IMR-90 (cell line): ENCODE measurements around the gene MRPL28. TPM values are rescaled to one million over a fixed set of nuclear protein-coding genes. Genes with fewer than 3 reads are reported as not detected.

ENCODE experiments used
- ATAC-seq: fragments of 200-7000 bp; cut with Tn5 transposase; 2 replicates; pipeline ENCODE4 v1.9.1; 2020; ENCODE audit warnings: low read depth, mild to moderate bottlenecking, moderate library complexity
- BruUV-seq: library from RNA; stranded (reverse); fragments of 400-500 nt; replicated peaks from 2 replicates; lab custom pipeline; 2021; lab: Mats Ljungman, UMichigan
- CTCF ChIA-PET: fragments of 300-600 bp; formaldehyde crosslinking; extraction: SDS; loops from one replicate; lab custom pipeline; 2021; ENCODE audit warnings: antibody characterized with exemption; lab: Yijun Ruan, JAX
- POLR2A ChIA-PET: fragments of 300-600 bp; sonication (Branson Sonifier 250); formaldehyde crosslinking; loops from one replicate; lab custom pipeline; 2022; ENCODE audit warnings: antibody characterized with exemption; ENCODE audit not compliant: unreplicated experiment; lab: Charles Lee
- DNase-seq: peaks from one replicate; pipeline ENCODE4 v3.0.0; 2013
- H2AFZ ChIP-seq: replicated peaks from 2 replicates; pipeline ENCODE3; 2013; ENCODE audit warnings: low read length, mild to moderate bottlenecking; ENCODE audit not compliant: poor library complexity
- H2AK5ac ChIP-seq: 2 replicates; pipeline ENCODE4 v1.6.1; 2013; ENCODE audit warnings: low read depth, low read length, inconsistent platforms
- H2AK9ac ChIP-seq: replicated peaks from 2 replicates; pipeline ENCODE3; 2013; ENCODE audit warnings: mild to moderate bottlenecking, low read depth, low read length, moderate library complexity; ENCODE audit not compliant: poor library complexity
- H2BK120ac ChIP-seq: 2 replicates; pipeline ENCODE4 v1.6.1; 2013; ENCODE audit warnings: low read depth, low read length, inconsistent platforms
- H2BK15ac ChIP-seq: 3 replicates; pipeline ENCODE4 v1.6.1; 2013; ENCODE audit warnings: low read depth, low read length, inconsistent platforms
- H2BK20ac ChIP-seq: 2 replicates; pipeline ENCODE4 v1.6.1; 2013; ENCODE audit warnings: low read depth, mild to moderate bottlenecking, inconsistent platforms, low read length, moderate library complexity
- H2BK5ac ChIP-seq: 2 replicates; pipeline ENCODE4 v1.6.1; 2013; ENCODE audit warnings: mild to moderate bottlenecking, low read depth, low read length, inconsistent platforms; ENCODE audit not compliant: poor library complexity, severe bottlenecking
- H3K14ac ChIP-seq: replicated peaks from 2 replicates; pipeline ENCODE4 v1.6.1; 2013; ENCODE audit warnings: low read depth, low read length, inconsistent platforms
- H3K18ac ChIP-seq: 2 replicates; pipeline ENCODE4 v1.6.1; 2013; ENCODE audit warnings: low read depth, low read length, control low read depth
- H3K23ac ChIP-seq: 2 replicates; pipeline ENCODE4 v1.6.1; 2013; ENCODE audit warnings: low read depth, low read length, inconsistent platforms
- H3K27ac ChIP-seq: 2 replicates; pipeline ENCODE4 v1.5.1; 2013; ENCODE audit warnings: mild to moderate bottlenecking, control low read depth, low read length; ENCODE audit not compliant: insufficient read depth
- H3K27me3 ChIP-seq: 2 replicates; pipeline ENCODE4 v1.6.1; 2013; ENCODE audit warnings: low read length; ENCODE audit not compliant: control insufficient read depth, insufficient read depth
- H3K36me3 ChIP-seq: 2 replicates; pipeline ENCODE4 v1.6.1; 2013; ENCODE audit warnings: low read length, mixed read lengths; ENCODE audit not compliant: control insufficient read depth, insufficient read depth
- H3K4ac ChIP-seq: 2 replicates; pipeline ENCODE4 v1.6.1; 2013; ENCODE audit warnings: low read depth, low read length, inconsistent platforms
- H3K4me1 ChIP-seq: 2 replicates; pipeline ENCODE4 v1.6.1; 2013; ENCODE audit warnings: low read length, mixed read lengths; ENCODE audit not compliant: control insufficient read depth, insufficient read depth
- H3K4me2 ChIP-seq: 2 replicates; pipeline ENCODE4 v1.6.1; 2013; ENCODE audit warnings: low read depth, mild to moderate bottlenecking, control low read depth, low read length, moderate library complexity
- H3K4me3 ChIP-seq: 2 replicates; pipeline ENCODE4 v1.5.1; 2013; ENCODE audit warnings: low read depth, mild to moderate bottlenecking, control low read depth, low read length, moderate library complexity; ENCODE audit not compliant: insufficient read depth
- H3K56ac ChIP-seq: 2 replicates; pipeline ENCODE4 v1.6.1; 2013; ENCODE audit warnings: low read length, inconsistent platforms; ENCODE audit not compliant: insufficient read depth; ENCODE audit errors: extremely low read depth
- H3K79me1 ChIP-seq, 2 experiments: 2 replicates each; pipeline ENCODE4 v1.6.1; 2013; ENCODE audit warnings: low read length in 2 of 2, inconsistent platforms in 1 of 2, low read depth in 1 of 2
- H3K9ac ChIP-seq: 2 replicates; pipeline ENCODE4 v1.6.1; 2013; ENCODE audit warnings: low read depth, low read length, control low read depth
- H3K9me1 ChIP-seq: 2 replicates; pipeline ENCODE4 v1.6.1; 2013; ENCODE audit warnings: low read length, inconsistent platforms; ENCODE audit not compliant: insufficient read depth
- H3K9me3 ChIP-seq: 2 replicates; pipeline ENCODE4 v1.6.1; 2013; ENCODE audit warnings: low read length; ENCODE audit not compliant: control insufficient read depth, insufficient read depth
- H4K20me1 ChIP-seq: 2 replicates; pipeline ENCODE4 v1.6.1; 2013; ENCODE audit warnings: low read length, inconsistent platforms; ENCODE audit not compliant: insufficient read depth
- H4K5ac ChIP-seq: 2 replicates; pipeline ENCODE4 v1.6.1; 2013; ENCODE audit warnings: mild to moderate bottlenecking, low read depth, low read length, control low read depth
- H4K8ac ChIP-seq, 2 experiments: 2 replicates each; pipeline ENCODE4 v1.6.1; 2013; ENCODE audit warnings: low read depth in 2 of 2, low read length in 2 of 2, control low read depth in 1 of 2, inconsistent platforms in 1 of 2
- H4K91ac ChIP-seq: 2 replicates; pipeline ENCODE4 v1.6.1; 2013; ENCODE audit warnings: low read depth, low read length, inconsistent platforms; ENCODE audit not compliant: insufficient read depth
- BHLHE40 ChIP-seq: fragments of 150-350 bp; IDR thresholded peaks from 2 replicates; pipeline ENCODE4 v1.6.1; 2016; ENCODE audit warnings: mild to moderate bottlenecking, low read depth, low read length
- CEBPB ChIP-seq: IDR thresholded peaks from 2 replicates; pipeline ENCODE4 v1.6.1; 2012; ENCODE audit warnings: low read depth, low read length, improper control_type of control experiment
- CHD1 ChIP-seq: IDR thresholded peaks from 2 replicates; pipeline ENCODE4 v1.6.1; 2012; ENCODE audit warnings: low read depth, low read length, improper control_type of control experiment
- FOS ChIP-seq: fragments of 150-350 bp; IDR thresholded peaks from 2 replicates; pipeline ENCODE4 v1.6.1; 2016; ENCODE audit warnings: low read depth, low read length
- MAFK ChIP-seq: IDR thresholded peaks from 2 replicates; pipeline ENCODE4 v1.6.1; 2012; ENCODE audit warnings: low read depth, low read length, improper control_type of control experiment
- MAZ ChIP-seq: IDR thresholded peaks from 2 replicates; pipeline ENCODE4 v1.6.1; 2012; ENCODE audit warnings: low read depth, mild to moderate bottlenecking, low read length, improper control_type of control experiment, moderate library complexity, borderline replicate concordance
- MXI1 ChIP-seq: IDR thresholded peaks from 2 replicates; pipeline ENCODE4 v1.6.1; 2012; ENCODE audit warnings: low read depth, mild to moderate bottlenecking, low read length, moderate library complexity, borderline replicate concordance
- POLR2A ChIP-seq: IDR thresholded peaks from 2 replicates; pipeline ENCODE4 v1.6.1; 2012; ENCODE audit warnings: mild to moderate bottlenecking, low read depth, low read length
- RAD21 ChIP-seq: IDR thresholded peaks from 2 replicates; pipeline ENCODE4 v1.6.1; 2012; ENCODE audit warnings: low read length, improper control_type of control experiment
- RFX5 ChIP-seq: IDR thresholded peaks from 2 replicates; pipeline ENCODE4 v1.8.0; 2012; ENCODE audit warnings: low read depth, mild to moderate bottlenecking, low read length, moderate library complexity
- SMC3 ChIP-seq: fragments of 150-350 bp; IDR thresholded peaks from 2 replicates; pipeline ENCODE4 v1.6.1; 2016; ENCODE audit warnings: low read depth, mild to moderate bottlenecking, antibody characterized with exemption, low read length, moderate library complexity
- USF2 ChIP-seq: fragments of 150-350 bp; IDR thresholded peaks from 2 replicates; pipeline ENCODE4 v1.6.1; 2017; ENCODE audit warnings: mild to moderate bottlenecking, antibody characterized with exemption, low read length, low read depth
- WGBS, 2 experiments: methylation state at CpG; one replicate each; pipeline versions ENCODE4 v1.1.5 to v1.1.7; 2013; ENCODE audit warnings: missing lambda C conversion rate in 2 of 2; ENCODE audit not compliant: insufficient read length in 1 of 2; ENCODE audit errors: extremely low coverage in 2 of 2; 5-methylcytosine and 5-hydroxymethylcytosine counted together
- dilution Hi-C: fragments of 300-500 bp; cut with HindIII; formaldehyde crosslinking; loops from one replicate; pipeline ENCODE4 v1.14.3; 2018; ENCODE audit warnings: low sequenced_read_pairs; ENCODE audit not compliant: unreplicated experiment
- in situ Hi-C: fragments of 300-500 bp; cut with MboI; formaldehyde crosslinking; loops from 3 replicates; pipeline ENCODE4 v1.14.3; 2019; ENCODE audit warnings: low sequenced_read_pairs, inconsistent platforms, mixed read lengths
- intact Hi-C: fragments of 100-400 bp; cut with micrococcal nuclease; formaldehyde crosslinking; loops from 2 replicates; pipeline ENCODE4 v1.10.0; 2022
- polyA plus RNA-seq, 3 experiments: library from polyadenylated mRNA; depleted of rRNA; stranded (reverse); fragments of >200 nt; gene quantifications; 2 replicates each; pipeline ENCODE4 v1.2.3, GENCODE V29; 2012; ENCODE audit warnings: low replicate concordance in 1 of 3
- total RNA-seq: library from RNA; depleted of rRNA; stranded (reverse); fragments of >200 nt; gene quantifications from 2 replicates; pipeline ENCODE4 v1.2.3, GENCODE V29; 2012
- TF ChIP-seq, protein P1 (sequence below): conservative IDR thresholded peaks from 2 replicates; pipeline ENCODE4 v1.5.1; 2012; ENCODE audit warnings: mild to moderate bottlenecking, low read depth, low read length, improper control_type of control experiment
- TF ChIP-seq, protein P2 (sequence below): fragments of 150-350 bp; IDR thresholded peaks from 2 replicates; pipeline ENCODE4 v1.6.1; 2016; ENCODE audit warnings: low read depth, mild to moderate bottlenecking, low read length, moderate library complexity, borderline replicate concordance

Gene MRPL28
- total and polyA plus RNA-seq, 2 of the 4 experiments (the other 2 are of a cell fraction) = 104 to 181 TPM

GRCh38 chr16:381012-381788 lies 10.9 kb upstream of the MRPL28 start:
- Histone ChIP-seq H3K9me1 (no peaks in the 10 kb centered on the region), H3K4me1 (peaks cover 2% of the 10 kb centered on the region; the same call in 1 of the 2 replicates), H2AFZ (peak overlapping the region; percentile 88), H3K36me3 (peaks cover 11% of the 10 kb centered on the region), H2BK20ac (no peak overlapping the region), H3K27ac (peak overlapping the region; percentile 82), H2AK5ac (peak overlapping the region; percentile 84), H2BK15ac (no peak overlapping the region; the same call in 2 of the 3 replicates), H4K8ac (peak overlapping the region in 1 of 2 experiments; percentile 24; a peak in 1 of 4 replicates), H3K4ac (peak overlapping the region; percentile 65; the same call in 1 of the 2 replicates), H3K23ac (peak overlapping the region; percentile 86), H4K5ac (no peak overlapping the region), H3K14ac (peak overlapping the region; percentile 62; the same call in 1 of the 2 replicates), H3K56ac (no peak overlapping the region; the same call in none of the 2 replicates), H2BK120ac (0 out of 2 replicates have a peak overlapping the region, but pooled peaks have one; percentile 8), H3K4me2 (peak overlapping the region; percentile 95), H4K91ac (no peak overlapping the region), H3K18ac (no peak overlapping the region), H3K27me3 (no peaks in the 10 kb centered on the region), H2BK5ac (peak overlapping the region; percentile 62), H3K4me3 (peak overlapping the region; percentile 88), H3K9ac (peak overlapping the region; percentile 91), H3K79me1 (peaks cover 13 to 29% of the 10 kb centered on the region in 2 experiments; a peak in 3 of 4 replicates), H2AK9ac (peak overlapping the region; percentile 94), H3K9me3 (no peaks in the 10 kb centered on the region), H4K20me1 (peaks cover 16% of the 10 kb centered on the region)
- in situ Hi-C loops = no loop called here
- intact Hi-C loops = no loop called here
- WGBS, 2 experiments = 0% methylated on average over 7 of the region's 73 CpGs; no CpG with 5 or more reads in 1 of the 2 experiments
- DNase-seq = peak; percentile 10
- BruUV-seq = no TSS peak
- ChIA-PET CTCF (no interaction called here), POLR2A (no interaction called here)
- dilution Hi-C loops = no loop called here
- peak; percentile 72 for ATAC-seq
- TF ChIP-seq CHD1 (no peak), BHLHE40 (no peak), MAFK (no peak), SMC3 (no peak), USF2 (no peak), MXI1 (no peak), RAD21 (no peak), CEBPB (no peak), POLR2A (no peak), RFX5 (no peak), FOS (no peak), MAZ (no peak)
- TF ChIP-seq, protein P1, sequence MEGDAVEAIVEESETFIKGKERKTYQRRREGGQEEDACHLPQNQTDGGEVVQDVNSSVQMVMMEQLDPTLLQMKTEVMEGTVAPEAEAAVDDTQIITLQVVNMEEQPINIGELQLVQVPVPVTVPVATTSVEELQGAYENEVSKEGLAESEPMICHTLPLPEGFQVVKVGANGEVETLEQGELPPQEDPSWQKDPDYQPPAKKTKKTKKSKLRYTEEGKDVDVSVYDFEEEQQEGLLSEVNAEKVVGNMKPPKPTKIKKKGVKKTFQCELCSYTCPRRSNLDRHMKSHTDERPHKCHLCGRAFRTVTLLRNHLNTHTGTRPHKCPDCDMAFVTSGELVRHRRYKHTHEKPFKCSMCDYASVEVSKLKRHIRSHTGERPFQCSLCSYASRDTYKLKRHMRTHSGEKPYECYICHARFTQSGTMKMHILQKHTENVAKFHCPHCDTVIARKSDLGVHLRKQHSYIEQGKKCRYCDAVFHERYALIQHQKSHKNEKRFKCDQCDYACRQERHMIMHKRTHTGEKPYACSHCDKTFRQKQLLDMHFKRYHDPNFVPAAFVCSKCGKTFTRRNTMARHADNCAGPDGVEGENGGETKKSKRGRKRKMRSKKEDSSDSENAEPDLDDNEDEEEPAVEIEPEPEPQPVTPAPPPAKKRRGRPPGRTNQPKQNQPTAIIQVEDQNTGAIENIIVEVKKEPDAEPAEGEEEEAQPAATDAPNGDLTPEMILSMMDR = no peak
- TF ChIP-seq, protein P2, sequence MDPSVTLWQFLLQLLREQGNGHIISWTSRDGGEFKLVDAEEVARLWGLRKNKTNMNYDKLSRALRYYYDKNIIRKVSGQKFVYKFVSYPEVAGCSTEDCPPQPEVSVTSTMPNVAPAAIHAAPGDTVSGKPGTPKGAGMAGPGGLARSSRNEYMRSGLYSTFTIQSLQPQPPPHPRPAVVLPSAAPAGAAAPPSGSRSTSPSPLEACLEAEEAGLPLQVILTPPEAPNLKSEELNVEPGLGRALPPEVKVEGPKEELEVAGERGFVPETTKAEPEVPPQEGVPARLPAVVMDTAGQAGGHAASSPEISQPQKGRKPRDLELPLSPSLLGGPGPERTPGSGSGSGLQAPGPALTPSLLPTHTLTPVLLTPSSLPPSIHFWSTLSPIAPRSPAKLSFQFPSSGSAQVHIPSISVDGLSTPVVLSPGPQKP = no peak
